Neural cell (in vitro differentiated cells): ENCODE results near the gene PARVB. TPM values are rescaled to one million over a fixed set of nuclear protein-coding genes. Genes with fewer than 3 reads are reported as not detected.

ENCODE experiments used
- H2AFZ ChIP-seq: fragments of 200-600, 300-800 bp; sonication (generic), shearing (Covaris generic); 2 replicates; pipeline ENCODE4 v1.6.0; 2014; ENCODE audit warnings: low read depth, mild to moderate bottlenecking, antibody characterized with exemption, low read length, moderate library complexity
- H3F3A ChIP-seq: fragments of 200-600 bp; shearing (Covaris generic); 2 replicates; pipeline ENCODE4 v1.6.1; 2016; ENCODE audit warnings: mild to moderate bottlenecking, moderate library complexity, mixed read lengths, antibody characterized with exemption, low read length; ENCODE audit not compliant: insufficient read depth, poor library complexity, severe bottlenecking
- H3K27ac ChIP-seq: fragments of 200-600, 300-800 bp; sonication (generic), shearing (Covaris generic); 2 replicates; pipeline ENCODE4 v1.5.1; 2014; ENCODE audit warnings: mild to moderate bottlenecking, low read length, moderate library complexity
- H3K27me3 ChIP-seq: fragments of 300-800, 200-600 bp; sonication (generic), shearing (Covaris generic); 2 replicates; pipeline ENCODE4 v1.6.0; 2014; ENCODE audit warnings: mild to moderate bottlenecking, low read depth, low read length, moderate library complexity; ENCODE audit not compliant: insufficient read depth
- H3K36me3 ChIP-seq: fragments of 300-800, 200-600 bp; sonication (generic), shearing (Covaris generic); 2 replicates; pipeline ENCODE4 v1.5.1; 2014; ENCODE audit warnings: mild to moderate bottlenecking, antibody characterized with exemption, low read length, moderate library complexity; ENCODE audit not compliant: insufficient read depth
- H3K4me2 ChIP-seq: fragments of 300-800, 200-600 bp; sonication (generic), shearing (Covaris generic); 2 replicates; pipeline ENCODE4 v1.6.0; 2014; ENCODE audit warnings: mild to moderate bottlenecking, low read length
- H3K4me3 ChIP-seq: fragments of 300-800, 200-600 bp; sonication (generic), shearing (Covaris generic); 2 replicates; pipeline ENCODE4 v1.5.1; 2014; ENCODE audit warnings: mild to moderate bottlenecking, low read length, moderate library complexity
- H3K79me2 ChIP-seq: fragments of 200-600 bp; shearing (Covaris generic); replicated peaks from 2 replicates; pipeline ENCODE4 v1.6.0; 2014; ENCODE audit warnings: mild to moderate bottlenecking, low read length, moderate library complexity; ENCODE audit not compliant: insufficient read depth
- H3K9ac ChIP-seq: fragments of 300-800, 200-600 bp; sonication (generic), shearing (Covaris generic); 2 replicates; pipeline ENCODE4 v1.6.1; 2016; ENCODE audit warnings: mild to moderate bottlenecking, low read length, mixed read lengths
- H3K9me2 ChIP-seq: fragments of 200-600 bp; shearing (Covaris generic); 2 replicates; pipeline ENCODE4 v1.6.1; 2016; ENCODE audit warnings: mild to moderate bottlenecking, low read length, mixed read lengths; ENCODE audit not compliant: insufficient read depth
- H3K9me3 ChIP-seq: fragments of 200-600, 300-800 bp; sonication (generic), shearing (Covaris generic); 2 replicates; pipeline ENCODE4 v1.6.1; 2016; ENCODE audit warnings: mild to moderate bottlenecking, mixed run types, low read length, moderate library complexity, mixed read lengths
- H4K20me1 ChIP-seq: fragments of 200-600 bp; shearing (Covaris generic); 2 replicates; pipeline ENCODE4 v1.6.1; 2016; ENCODE audit warnings: mild to moderate bottlenecking, mixed run types; ENCODE audit not compliant: insufficient read depth
- EP300 ChIP-seq: fragments of 450-650 bp; conservative IDR thresholded peaks from 2 replicates; pipeline ENCODE4 v1.6.1; 2014; ENCODE audit warnings: antibody characterized with exemption, mild to moderate bottlenecking, moderate library complexity; ENCODE audit not compliant: poor library complexity, severe bottlenecking
- EZH2 ChIP-seq: fragments of 200-600, 300-800 bp; shearing (Covaris generic), sonication (generic); IDR thresholded peaks from 2 replicates; pipeline ENCODE4 v1.6.1; 2014; ENCODE audit warnings: antibody characterized with exemption, low read length, borderline replicate concordance, mild to moderate bottlenecking; ENCODE audit not compliant: insufficient read depth, poor library complexity, severe bottlenecking
- MXI1 ChIP-seq: fragments of 450-650 bp; conservative IDR thresholded peaks from 2 replicates; pipeline ENCODE4 v1.6.1; 2014; ENCODE audit warnings: antibody characterized with exemption, mild to moderate bottlenecking; ENCODE audit not compliant: poor library complexity, severe bottlenecking
- POLR2AphosphoS5 ChIP-seq: IDR thresholded peaks from 2 replicates; pipeline ENCODE4 v1.6.1; 2012
- RAD21 ChIP-seq: fragments of 450-650 bp; conservative IDR thresholded peaks from 2 replicates; pipeline ENCODE4 v1.6.1; 2014; ENCODE audit warnings: antibody characterized with exemption, mild to moderate bottlenecking, moderate library complexity
- REST ChIP-seq: IDR thresholded peaks from 2 replicates; pipeline ENCODE4 v1.6.1; 2012; ENCODE audit warnings: borderline replicate concordance
- SMC3 ChIP-seq: fragments of 450-650 bp; conservative IDR thresholded peaks from 2 replicates; pipeline ENCODE4 v1.6.1; 2014; ENCODE audit warnings: antibody characterized with exemption, mild to moderate bottlenecking, moderate library complexity; ENCODE audit not compliant: poor library complexity
- TAF1 ChIP-seq: IDR thresholded peaks from 2 replicates; pipeline ENCODE4 v1.6.1; 2012; ENCODE audit warnings: low read depth
- polyA plus RNA-seq: library from polyadenylated mRNA; depleted of rRNA; stranded (reverse); fragments of >200 nt; gene quantifications from 2 replicates; pipeline ENCODE4 v1.2.3, GENCODE V29; 2014

Gene PARVB
- polyA plus RNA-seq, 1 donor from 2014 or later, result 1.2 TPM

- H3K4me2 ChIP-seq, result no peak overlapping the region
- no peaks in the 10 kb centered on the region for H3K79me2 ChIP-seq
- H2AFZ ChIP-seq, result no peak overlapping the region
- H3K9me2 ChIP-seq, result no peaks in the 10 kb centered on the region
- H3K4me3 ChIP-seq, result no peak overlapping the region
- H3K27me3 ChIP-seq, result no peaks in the 10 kb centered on the region
- no peaks in the 10 kb centered on the region for H3K36me3 ChIP-seq
- no peaks in the 10 kb centered on the region for H3K9me3 ChIP-seq
- H3F3A ChIP-seq, result no peaks in the 10 kb centered on the region
- TF ChIP-seq SMC3 (no peak), TAF1 (no peak), MXI1 (no peak), REST (no peak), EZH2 (no peak), POLR2AphosphoS5 (no peak), EP300 (no peak), RAD21 (no peak)
- H3K9ac ChIP-seq, result no peak overlapping the region
- peak overlapping the region; percentile 37 for H3K27ac ChIP-seq
- no peaks in the 10 kb centered on the region for H4K20me1 ChIP-seq
These were observed 122.2 kb downstream of the PARVB start for GRCh38 chr22:44146088-44146861.

GRCh38 chr22:44147008-44147645 lies 123.0 kb downstream of the PARVB start:
- TF ChIP-seq EP300 (no peak), TAF1 (no peak)
- H4K20me1 ChIP-seq, result no peaks in the 10 kb centered on the region
- H3K9ac ChIP-seq, result peak overlapping the region; percentile 51
- no peaks in the 10 kb centered on the region for H3F3A ChIP-seq
- H2AFZ ChIP-seq, result no peak overlapping the region
- H3K9me2 ChIP-seq, result no peaks in the 10 kb centered on the region
- peak overlapping the region; percentile 34 for H3K27ac ChIP-seq
- H3K36me3 ChIP-seq, result no peaks in the 10 kb centered on the region
- H3K27me3 ChIP-seq, result no peaks in the 10 kb centered on the region
- no peak overlapping the region for H3K4me3 ChIP-seq
- no peaks in the 10 kb centered on the region for H3K79me2 ChIP-seq
- no peak overlapping the region for H3K4me2 ChIP-seq
- H3K9me3 ChIP-seq, result no peaks in the 10 kb centered on the region
